ENCODE results near the gene SLITRK4. TPM values are rescaled to one million over a fixed set of nuclear protein-coding genes. Genes with fewer than 3 reads are reported as not detected.

The SLITRK4 gene
- 0.22 TPM for total RNA-seq
- long read RNA-seq: 0 reads

- no peak for DNase-seq
- intact Hi-C loops (cut with micrococcal nuclease): no loop called here
- no peak for ATAC-seq
Measured at GRCh38 chrX:143635915-143636314, at the start of gene SLITRK4. SLITRK4 (minus strand) TSS chrX:143636101; CDS start chrX:143631108, 4,993 bp downstream.

- DNase-seq (no peak), ATAC-seq (no peak)
- intact Hi-C loops (cut with micrococcal nuclease): no loop called here
Measured at GRCh38 chrX:143683486-143683885, 47.6 kb upstream of the SLITRK4 start.

- no peak for ATAC-seq
- DNase-seq: no peak
- intact Hi-C loops (cut with micrococcal nuclease): no loop called here
Measured at GRCh38 chrX:143674926-143675325, 39.0 kb upstream of the SLITRK4 start.

GRCh38 chrX:143669395-143669794 lies 33.5 kb upstream of the SLITRK4 start:
- DNase-seq: no peak
- ATAC-seq: no peak
- intact Hi-C loops (cut with micrococcal nuclease): no loop called here

GRCh38 chrX:143664302-143664701 lies 28.4 kb upstream of the SLITRK4 start:
- DNase-seq (no peak), ATAC-seq (no peak)
- intact Hi-C loops (cut with micrococcal nuclease): no loop called here

GRCh38 chrX:143663755-143664154 lies 27.9 kb upstream of the SLITRK4 start:
- intact Hi-C loops (cut with micrococcal nuclease): no loop called here
- ATAC-seq (no peak), DNase-seq (no peak)

- no peak for DNase-seq
- no peak for ATAC-seq
- intact Hi-C loops (cut with micrococcal nuclease): no loop called here
Measured at GRCh38 chrX:143661286-143661685, 25.4 kb upstream of the SLITRK4 start.

- intact Hi-C loops (cut with micrococcal nuclease): no loop called here
- ATAC-seq (no peak), DNase-seq (no peak)
Measured at GRCh38 chrX:143648705-143649104, 12.8 kb upstream of the SLITRK4 start.

- intact Hi-C loops (cut with micrococcal nuclease): no loop called here
- DNase-seq (no peak), ATAC-seq (no peak)
Measured at GRCh38 chrX:143642426-143642825, 6.5 kb upstream of the SLITRK4 start.

GRCh38 chrX:143636831-143637230 lies 930 bp upstream of the SLITRK4 start:
- intact Hi-C loops (cut with micrococcal nuclease): no loop called here
- ATAC-seq (no peak), DNase-seq (no peak)

- intact Hi-C loops (cut with micrococcal nuclease): no loop called here
- ATAC-seq (peak; percentile 34), DNase-seq (no peak)
Measured at GRCh38 chrX:143634663-143635455, 1.0 kb downstream of the SLITRK4 start.

- DNase-seq: no peak
- intact Hi-C loops (cut with micrococcal nuclease): no loop called here
- no peak for ATAC-seq
Measured at GRCh38 chrX:143634309-143634662, 1.6 kb downstream of the SLITRK4 start.

- intact Hi-C loops (cut with micrococcal nuclease): no loop called here
- DNase-seq (no peak), ATAC-seq (no peak)
Measured at GRCh38 chrX:143633461-143634308, 2.2 kb downstream of the SLITRK4 start.

GRCh38 chrX:143632625-143633410 lies 3.1 kb downstream of the SLITRK4 start:
- DNase-seq: no peak
- peak; percentile 45 for ATAC-seq
- intact Hi-C loops (cut with micrococcal nuclease): no loop called here

- ATAC-seq (no peak), DNase-seq (no peak)
- intact Hi-C loops (cut with micrococcal nuclease): no loop called here
Measured at GRCh38 chrX:143623657-143624056, 12.2 kb downstream of the SLITRK4 start.

GRCh38 chrX:143621276-143621675 lies 14.6 kb downstream of the SLITRK4 start:
- intact Hi-C loops (cut with micrococcal nuclease): no loop called here
- DNase-seq (no peak), ATAC-seq (no peak)

- ATAC-seq: no peak
- DNase-seq: no peak
- intact Hi-C loops (cut with micrococcal nuclease): no loop called here
Measured at GRCh38 chrX:143615851-143616250, 20.1 kb downstream of the SLITRK4 start.

- no peak for ATAC-seq
- intact Hi-C loops (cut with micrococcal nuclease): no loop called here
Measured at GRCh38 chrX:143601809-143602208, 34.1 kb downstream of the SLITRK4 start.

GRCh38 chrX:143581240-143581639 lies 54.7 kb downstream of the SLITRK4 start:
- intact Hi-C loops (cut with micrococcal nuclease): no loop called here
- ATAC-seq (no peak), DNase-seq (no peak)

More at GRCh38 chrX:143601809-143602208, 34.1 kb downstream of the SLITRK4 start:
- DNase-seq: no peak

- ATAC-seq: no peak
- intact Hi-C loops (cut with micrococcal nuclease): no loop called here
Measured at GRCh38 chrX:143580266-143580665, 55.6 kb downstream of the SLITRK4 start.

More at GRCh38 chrX:143580266-143580665, 55.6 kb downstream of the SLITRK4 start:
- DNase-seq: no peak
